ENCODE measurements around the gene NRK.

DNA sequence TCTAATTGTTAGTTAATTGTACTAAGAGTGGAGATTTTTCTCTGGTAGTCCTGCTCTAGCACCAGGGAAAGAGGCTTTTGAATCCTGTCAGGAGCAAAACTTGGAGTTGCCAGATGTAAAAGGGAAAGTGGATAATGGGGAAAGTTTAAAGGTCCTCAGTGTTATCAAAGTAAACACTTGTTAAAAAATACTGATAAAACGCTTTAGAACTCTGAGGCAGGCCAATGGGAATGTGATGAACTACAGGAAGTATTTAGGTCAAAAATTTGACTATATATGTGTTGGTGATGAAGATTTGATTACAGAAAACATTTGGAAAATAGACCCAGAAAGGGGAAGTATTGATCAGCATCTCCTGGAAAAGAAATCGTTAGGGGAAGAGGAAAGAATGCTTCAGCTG, 183.3 kb downstream of the NRK start:
- no peak for TF ChIP-seq POLR2A (IDR thresholded peaks at IDR 0.05)
- TF ChIP-seq, protein P1, sequence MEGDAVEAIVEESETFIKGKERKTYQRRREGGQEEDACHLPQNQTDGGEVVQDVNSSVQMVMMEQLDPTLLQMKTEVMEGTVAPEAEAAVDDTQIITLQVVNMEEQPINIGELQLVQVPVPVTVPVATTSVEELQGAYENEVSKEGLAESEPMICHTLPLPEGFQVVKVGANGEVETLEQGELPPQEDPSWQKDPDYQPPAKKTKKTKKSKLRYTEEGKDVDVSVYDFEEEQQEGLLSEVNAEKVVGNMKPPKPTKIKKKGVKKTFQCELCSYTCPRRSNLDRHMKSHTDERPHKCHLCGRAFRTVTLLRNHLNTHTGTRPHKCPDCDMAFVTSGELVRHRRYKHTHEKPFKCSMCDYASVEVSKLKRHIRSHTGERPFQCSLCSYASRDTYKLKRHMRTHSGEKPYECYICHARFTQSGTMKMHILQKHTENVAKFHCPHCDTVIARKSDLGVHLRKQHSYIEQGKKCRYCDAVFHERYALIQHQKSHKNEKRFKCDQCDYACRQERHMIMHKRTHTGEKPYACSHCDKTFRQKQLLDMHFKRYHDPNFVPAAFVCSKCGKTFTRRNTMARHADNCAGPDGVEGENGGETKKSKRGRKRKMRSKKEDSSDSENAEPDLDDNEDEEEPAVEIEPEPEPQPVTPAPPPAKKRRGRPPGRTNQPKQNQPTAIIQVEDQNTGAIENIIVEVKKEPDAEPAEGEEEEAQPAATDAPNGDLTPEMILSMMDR (IDR thresholded peaks at IDR 0.05), result no peak

Measured in testis (tissue), 2 donors.